Upper lobe of left lung (tissue), 4 donors: ENCODE data around the gene METTL9.

ENCODE experiments used
- POLR2A ChIP-seq, 4 donors: fragments of 450-650 bp; IDR thresholded peaks; one replicate each; pipeline ENCODE4 v1.5.1; 2016 to 2017; ENCODE audit warnings: antibody characterized with exemption in 4 of 4, mild to moderate bottlenecking in 2 of 4
- POLR2AphosphoS5 ChIP-seq, 2 donors: sonication (generic); formaldehyde crosslinking; IDR thresholded peaks; one replicate each; pipeline ENCODE4 v1.5.1; 2017; ENCODE audit warnings: antibody characterized with exemption in 2 of 2
- TF ChIP-seq, protein P1 (sequence below), 6 experiments: fragments of 450-650 bp in 4 of 6; fragments of 200-600 bp in 2 of 6; sonication (generic) in 2 of 6; IDR thresholded peaks; one replicate each; pipeline ENCODE4 v1.5.1; 2016 to 2019; ENCODE audit warnings: antibody characterized with exemption in 6 of 6

GRCh38 chr16:21590796-21591195 is 8.6 kb upstream of the METTL9 start:
- TF ChIP-seq, protein P1, sequence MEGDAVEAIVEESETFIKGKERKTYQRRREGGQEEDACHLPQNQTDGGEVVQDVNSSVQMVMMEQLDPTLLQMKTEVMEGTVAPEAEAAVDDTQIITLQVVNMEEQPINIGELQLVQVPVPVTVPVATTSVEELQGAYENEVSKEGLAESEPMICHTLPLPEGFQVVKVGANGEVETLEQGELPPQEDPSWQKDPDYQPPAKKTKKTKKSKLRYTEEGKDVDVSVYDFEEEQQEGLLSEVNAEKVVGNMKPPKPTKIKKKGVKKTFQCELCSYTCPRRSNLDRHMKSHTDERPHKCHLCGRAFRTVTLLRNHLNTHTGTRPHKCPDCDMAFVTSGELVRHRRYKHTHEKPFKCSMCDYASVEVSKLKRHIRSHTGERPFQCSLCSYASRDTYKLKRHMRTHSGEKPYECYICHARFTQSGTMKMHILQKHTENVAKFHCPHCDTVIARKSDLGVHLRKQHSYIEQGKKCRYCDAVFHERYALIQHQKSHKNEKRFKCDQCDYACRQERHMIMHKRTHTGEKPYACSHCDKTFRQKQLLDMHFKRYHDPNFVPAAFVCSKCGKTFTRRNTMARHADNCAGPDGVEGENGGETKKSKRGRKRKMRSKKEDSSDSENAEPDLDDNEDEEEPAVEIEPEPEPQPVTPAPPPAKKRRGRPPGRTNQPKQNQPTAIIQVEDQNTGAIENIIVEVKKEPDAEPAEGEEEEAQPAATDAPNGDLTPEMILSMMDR (IDR thresholded peaks at IDR 0.05) = no peak
- TF ChIP-seq POLR2A (IDR thresholded peaks at IDR 0.05) = no peak
- TF ChIP-seq POLR2AphosphoS5 (IDR thresholded peaks at IDR 0.05) = no peak
